Stimulated activated CD4-positive, alpha-beta T cell treated with anti-CD3 and anti-CD28 coated beads, Interleukin-12 subunit alpha, Interleukin-12 subunit beta, amount 100 ng/mL, for 24 hours (primary cell): Measurements from ENCODE around the gene DNLZ.

Experiments
- DNase-seq, 2 experiments: peaks; one replicate each; pipeline ENCODE4 v3.0.0-alpha.2; 2020; ENCODE audit warnings: low read depth in 2 of 2

Gene DNLZ

GRCh38 chr9:136396219-136396515 lies 32.6 kb upstream of the DNLZ start:
- DNase-seq = no peak

GRCh38 chr9:136395345-136396218 lies 32.0 kb upstream of the DNLZ start:
- DNase-seq = no peak

- no peak for DNase-seq
Observed at GRCh38 chr9:136395020-136395340, 31.4 kb upstream of the DNLZ start.

GRCh38 chr9:136394312-136395019 lies 30.9 kb upstream of the DNLZ start:
- no peak for DNase-seq

GRCh38 chr9:136393531-136393930 lies 30.0 kb upstream of the DNLZ start:
- no peak for DNase-seq

- DNase-seq = no peak
Observed at GRCh38 chr9:136392538-136393449, 29.2 kb upstream of the DNLZ start.

- DNase-seq = no peak
Observed at GRCh38 chr9:136391737-136392537, 28.4 kb upstream of the DNLZ start.

GRCh38 chr9:136389396-136389795 lies 25.9 kb upstream of the DNLZ start:
- DNase-seq = no peak

GRCh38 chr9:136387217-136387616 lies 23.7 kb upstream of the DNLZ start:
- no peak for DNase-seq

- DNase-seq = no peak
Observed at GRCh38 chr9:136386018-136386417, 22.5 kb upstream of the DNLZ start.

GRCh38 chr9:136385015-136385414 lies 21.5 kb upstream of the DNLZ start:
- DNase-seq = no peak

GRCh38 chr9:136383436-136383835 lies 19.9 kb upstream of the DNLZ start:
- DNase-seq = no peak

- no peak for DNase-seq
Observed at GRCh38 chr9:136381966-136382513, 18.5 kb upstream of the DNLZ start.

GRCh38 chr9:136381311-136381710 lies 17.8 kb upstream of the DNLZ start:
- no peak for DNase-seq

GRCh38 chr9:136380381-136380780 lies 16.8 kb upstream of the DNLZ start:
- DNase-seq = no peak

- DNase-seq = no peak
Observed at GRCh38 chr9:136379891-136380290, 16.3 kb upstream of the DNLZ start.

- DNase-seq = no peak
Observed at GRCh38 chr9:136379401-136379800, 15.9 kb upstream of the DNLZ start.

GRCh38 chr9:136379003-136379287 lies 15.4 kb upstream of the DNLZ start:
- no peak for DNase-seq

- no peak for DNase-seq
Observed at GRCh38 chr9:136378170-136379002, 14.8 kb upstream of the DNLZ start.

- DNase-seq = no peak
Observed at GRCh38 chr9:136377341-136378169, 14.0 kb upstream of the DNLZ start.
